Measurements from ENCODE around the gene GATA2. TPM values are rescaled to one million over a fixed set of nuclear protein-coding genes. Genes with fewer than 3 reads are reported as not detected.

The GATA2 gene
- total and polyA plus RNA-seq, 12 donors, result 6.8 to 29.8 (median 12.6) TPM

- intact Hi-C loops (cut with DNase I), result no loop called here
- Histone ChIP-seq H3K27me3 (peaks cover 12 to 65% (median 51%) of the 10 kb centered on the region in 7 donors), H3K4me3 (no peak overlapping the region), H3K27ac (no peak overlapping the region), H3K4me1 (peaks cover under 1 to 14% (median 8%) of the 10 kb centered on the region in 9 donors), H3K9me3 (no peaks in the 10 kb centered on the region), H3K36me3 (no peaks in the 10 kb centered on the region)
- no peak for TF ChIP-seq CTCF (IDR thresholded peaks at IDR 0.05)
- DNase-seq, result no peak
- ATAC-seq, result no peak
- 66 to 69% methylated on average over 13 of the region's 13 CpGs for WGBS, 2 donors
Observed at GRCh38 chr3:128431803-128432300, 61.1 kb downstream of the GATA2 start.

DNA sequence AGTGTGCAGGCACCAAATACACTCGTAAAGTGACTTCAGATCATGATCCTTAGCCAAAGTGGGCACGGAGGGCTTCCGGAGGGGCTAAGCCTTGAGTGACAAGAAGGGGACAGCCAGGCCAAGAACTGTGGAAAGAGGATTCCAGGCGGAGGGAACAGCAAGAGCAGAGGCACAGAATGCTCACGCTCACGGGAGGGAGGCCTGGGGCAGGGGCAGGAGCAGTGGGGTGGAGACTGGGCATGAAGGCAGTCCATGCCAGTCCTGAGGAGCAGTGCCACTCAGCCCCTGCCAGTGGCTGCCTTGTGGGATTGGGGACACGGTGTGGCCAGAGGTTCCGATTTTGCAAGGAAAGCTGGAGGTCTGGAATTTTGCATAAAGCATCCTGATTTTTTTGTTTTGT lies 62.3 kb downstream of the GATA2 start:
- ATAC-seq (no peak), DNase-seq (no peak)
- TF ChIP-seq CTCF (IDR thresholded peaks at IDR 0.05), result no peak
- intact Hi-C loops (cut with DNase I), result no loop called here
- peaks cover 12 to 66% (median 46%) of the 10 kb centered on the region in 7 donors for H3K27me3 ChIP-seq
- no peak overlapping the region for H3K4me3 ChIP-seq
- no peaks in the 10 kb centered on the region for H3K9me3 ChIP-seq
- WGBS, 2 donors, result 80 to 82% methylated on average over 8 of the region's 8 CpGs
- H3K4me1 ChIP-seq, result peaks cover 5 to 24% (median 14%) of the 10 kb centered on the region in 9 donors
- H3K36me3 ChIP-seq, result no peaks in the 10 kb centered on the region
- H3K27ac ChIP-seq, result no peak overlapping the region

DNA sequence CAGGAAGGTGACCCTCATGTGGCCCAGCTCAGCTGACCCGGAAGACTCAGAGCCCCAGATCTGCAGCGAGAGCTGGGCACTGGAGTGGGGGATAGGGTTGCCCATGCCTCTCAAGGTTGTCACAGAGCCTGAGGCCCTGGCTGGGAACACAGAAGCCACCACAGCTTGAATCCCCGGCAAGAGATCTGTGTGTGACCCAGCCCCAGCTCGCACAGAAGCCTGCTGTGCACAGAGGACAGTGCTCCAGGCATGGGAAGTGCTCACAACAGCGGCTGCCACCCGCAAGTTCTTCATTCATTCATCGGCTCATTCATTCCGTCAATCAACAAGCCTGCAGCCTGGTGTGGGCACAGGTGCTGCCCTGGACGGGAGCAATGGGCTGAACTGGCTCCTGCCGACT lies 62.7 kb downstream of the GATA2 start:
- Histone ChIP-seq H3K4me3 (no peak overlapping the region), H3K4me1 (peaks cover 5 to 28% (median 14%) of the 10 kb centered on the region in 9 donors), H3K27ac (no peak overlapping the region), H3K36me3 (no peaks in the 10 kb centered on the region), H3K9me3 (no peaks in the 10 kb centered on the region), H3K27me3 (peaks cover 12 to 66% (median 45%) of the 10 kb centered on the region in 7 donors)
- no peak for TF ChIP-seq CTCF (IDR thresholded peaks at IDR 0.05)
- intact Hi-C loops (cut with DNase I), result no loop called here
- no peak for ATAC-seq
- no peak for DNase-seq
- WGBS, 2 donors, result 81 to 82% methylated on average over 10 of the region's 10 CpGs

GRCh38 chr3:128429751-128430150 lies 63.2 kb downstream of the GATA2 start:
- H3K4me1 ChIP-seq, result peaks cover 5 to 29% (median 14%) of the 10 kb centered on the region in 9 donors
- no peak for TF ChIP-seq CTCF (IDR thresholded peaks at IDR 0.05)
- WGBS, 2 donors, result 92 to 95% methylated on average over 8 of the region's 8 CpGs
- no peak overlapping the region for H3K4me3 ChIP-seq
- ATAC-seq, result no peak
- H3K27ac ChIP-seq, result no peak overlapping the region
- intact Hi-C loops (cut with DNase I), result loop anchor here in 9 of 10 donors (5.0 to 10.0 kb wide), 8 partner anchors 48 to 335 kb away; no protein-coding TSS in a partner anchor
- no peaks in the 10 kb centered on the region for H3K36me3 ChIP-seq
- H3K27me3 ChIP-seq, result peaks cover 12 to 62% (median 45%) of the 10 kb centered on the region in 7 donors
- H3K9me3 ChIP-seq, result no peaks in the 10 kb centered on the region
- DNase-seq, result no peak

Other genes starting within 250 kb of the GATA2 start
- not detected for gene DNAJB8, start 26.3 kb downstream of the GATA2 start, total RNA-seq
- not detected for gene DNAJB8, start 26.3 kb downstream of the GATA2 start, polyA plus RNA-seq
- 100 to 1,000 TPM in 3 of 10 donors, 10 to 100 TPM in 7; 74.9 to 170 (median 83.6) TPM for gene RPN1, start 157.6 kb upstream of the GATA2 start, total RNA-seq
- gene RPN1, start 157.6 kb upstream of the GATA2 start, polyA plus RNA-seq, result 100 to 1,000 TPM in 1 of 2 donors, 10 to 100 TPM in 1; 44.3 to 238 TPM
- gene RAB7A, start 233.0 kb upstream of the GATA2 start, total RNA-seq, result 100 to 1,000 TPM; 234 to 348 (median 310) TPM
- 100 to 1,000 TPM; 161 to 173 TPM for gene RAB7A, start 233.0 kb upstream of the GATA2 start, polyA plus RNA-seq